NOMO-1 (cell line): ENCODE measurements around the gene COPS8.

ENCODE experiments used
- DNase-seq, 2 experiments: peaks; one replicate each; lab custom pipeline; 2025; ENCODE audit not compliant: unreplicated experiment in 2 of 2; lab: John Stamatoyannopoulos, UW

The COPS8 gene

GRCh38 chr2:237064203-237065070 lies 21.3 kb upstream of the COPS8 start:
- no peak for DNase-seq

GRCh38 chr2:237065071-237065377 lies 20.7 kb upstream of the COPS8 start:
- DNase-seq: peak; percentile 9 to 66

- DNase-seq: no peak
Observed at GRCh38 chr2:237066396-237066795, 19.3 kb upstream of the COPS8 start.

GRCh38 chr2:237068005-237068576 lies 17.6 kb upstream of the COPS8 start:
- no peak for DNase-seq

- peak in 1 of 2 experiments; percentile 17 for DNase-seq
Observed at GRCh38 chr2:237072067-237072931, 13.4 kb upstream of the COPS8 start.

GRCh38 chr2:237073552-237073951 lies 12.1 kb upstream of the COPS8 start:
- DNase-seq: no peak

- no peak for DNase-seq
Observed at GRCh38 chr2:237074211-237074993, 11.3 kb upstream of the COPS8 start.

- DNase-seq: no peak
Observed at GRCh38 chr2:237075749-237076599, 9.7 kb upstream of the COPS8 start.

GRCh38 chr2:237081596-237081995 lies 4.1 kb upstream of the COPS8 start:
- DNase-seq: no peak

- DNase-seq: no peak
Observed at GRCh38 chr2:237083026-237083425, 2.7 kb upstream of the COPS8 start.

GRCh38 chr2:237084444-237084843 lies 1.2 kb upstream of the COPS8 start:
- no peak for DNase-seq

GRCh38 chr2:237090906-237091305 lies 5.2 kb downstream of the COPS8 start:
- DNase-seq: no peak

GRCh38 chr2:237091779-237092436 lies 6.2 kb downstream of the COPS8 start:
- no peak for DNase-seq

GRCh38 chr2:237092506-237092905 lies 6.8 kb downstream of the COPS8 start:
- no peak for DNase-seq

GRCh38 chr2:237092920-237093781 lies 7.5 kb downstream of the COPS8 start:
- DNase-seq: no peak

GRCh38 chr2:237096201-237096600 lies 10.5 kb downstream of the COPS8 start:
- DNase-seq: no peak

GRCh38 chr2:237096911-237097310 lies 11.2 kb downstream of the COPS8 start:
- DNase-seq: no peak

GRCh38 chr2:237097326-237097910 lies 11.7 kb downstream of the COPS8 start:
- no peak for DNase-seq
